ENCODE data around the gene NENF. TPM values are rescaled to one million over a fixed set of nuclear protein-coding genes. Genes with fewer than 3 reads are reported as not detected.

The NENF gene
- total RNA-seq, 1 experiment from 2014 or later: 51.0 TPM

DNA sequence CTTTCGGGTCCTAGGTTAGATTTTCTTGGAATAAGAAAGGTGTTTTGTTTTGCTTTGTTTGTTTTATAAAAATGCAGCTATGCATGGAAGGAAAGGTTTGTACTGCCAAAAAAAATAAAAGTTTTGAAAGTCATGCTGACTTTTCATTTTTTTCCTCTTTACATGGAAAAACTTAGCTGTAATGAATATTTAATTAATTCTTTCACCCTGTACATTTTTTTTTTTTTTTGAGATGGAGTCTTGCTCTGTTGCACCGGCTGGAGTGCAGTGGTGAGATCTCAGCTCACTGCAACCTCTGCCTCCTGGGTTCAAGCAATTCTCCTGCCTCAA is 48.7 kb downstream of the NENF start:
- no peaks in the 10 kb centered on the region for H3K27me3 ChIP-seq (replicated peaks; ENCODE audit: insufficient read depth, low read depth, low read length, poor library complexity)
- TF ChIP-seq, protein P1, sequence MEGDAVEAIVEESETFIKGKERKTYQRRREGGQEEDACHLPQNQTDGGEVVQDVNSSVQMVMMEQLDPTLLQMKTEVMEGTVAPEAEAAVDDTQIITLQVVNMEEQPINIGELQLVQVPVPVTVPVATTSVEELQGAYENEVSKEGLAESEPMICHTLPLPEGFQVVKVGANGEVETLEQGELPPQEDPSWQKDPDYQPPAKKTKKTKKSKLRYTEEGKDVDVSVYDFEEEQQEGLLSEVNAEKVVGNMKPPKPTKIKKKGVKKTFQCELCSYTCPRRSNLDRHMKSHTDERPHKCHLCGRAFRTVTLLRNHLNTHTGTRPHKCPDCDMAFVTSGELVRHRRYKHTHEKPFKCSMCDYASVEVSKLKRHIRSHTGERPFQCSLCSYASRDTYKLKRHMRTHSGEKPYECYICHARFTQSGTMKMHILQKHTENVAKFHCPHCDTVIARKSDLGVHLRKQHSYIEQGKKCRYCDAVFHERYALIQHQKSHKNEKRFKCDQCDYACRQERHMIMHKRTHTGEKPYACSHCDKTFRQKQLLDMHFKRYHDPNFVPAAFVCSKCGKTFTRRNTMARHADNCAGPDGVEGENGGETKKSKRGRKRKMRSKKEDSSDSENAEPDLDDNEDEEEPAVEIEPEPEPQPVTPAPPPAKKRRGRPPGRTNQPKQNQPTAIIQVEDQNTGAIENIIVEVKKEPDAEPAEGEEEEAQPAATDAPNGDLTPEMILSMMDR (conservative IDR thresholded peaks at IDR 0.05; ENCODE audit: low read depth, low read length): no peak
- no peak for TF ChIP-seq EZH2 (IDR thresholded peaks at IDR 0.05; ENCODE audit: borderline replicate concordance, low read depth, low read length, poor library complexity, severe bottlenecking)
- no TSS peak for BruUV-seq (replicated peaks)
- no peaks in the 10 kb centered on the region for H3K9me3 ChIP-seq (ENCODE audit: low read depth, low read length, poor library complexity, severe bottlenecking)
- ChIA-PET POLR2A (ENCODE audit: low non-redundant PET) (no interaction called here), CTCF (no interaction called here)
- no peak for DNase-seq (ENCODE audit: low spot score)
- no peaks in the 10 kb centered on the region for H3K36me3 ChIP-seq (ENCODE audit: insufficient read depth, low read length, poor library complexity, severe bottlenecking)
- H3K4me1 ChIP-seq (ENCODE audit: insufficient read depth, low read length, poor library complexity, severe bottlenecking): no peaks in the 10 kb centered on the region
- intact Hi-C loops (cut with micrococcal nuclease; ENCODE audit: unreplicated experiment): no loop called here
- H3K4me3 ChIP-seq (ENCODE audit: low read depth, low read length, poor library complexity, severe bottlenecking): no peak overlapping the region
- H3K27ac ChIP-seq (ENCODE audit: low read depth, low read length, poor library complexity, severe bottlenecking): no peak overlapping the region

DNA sequence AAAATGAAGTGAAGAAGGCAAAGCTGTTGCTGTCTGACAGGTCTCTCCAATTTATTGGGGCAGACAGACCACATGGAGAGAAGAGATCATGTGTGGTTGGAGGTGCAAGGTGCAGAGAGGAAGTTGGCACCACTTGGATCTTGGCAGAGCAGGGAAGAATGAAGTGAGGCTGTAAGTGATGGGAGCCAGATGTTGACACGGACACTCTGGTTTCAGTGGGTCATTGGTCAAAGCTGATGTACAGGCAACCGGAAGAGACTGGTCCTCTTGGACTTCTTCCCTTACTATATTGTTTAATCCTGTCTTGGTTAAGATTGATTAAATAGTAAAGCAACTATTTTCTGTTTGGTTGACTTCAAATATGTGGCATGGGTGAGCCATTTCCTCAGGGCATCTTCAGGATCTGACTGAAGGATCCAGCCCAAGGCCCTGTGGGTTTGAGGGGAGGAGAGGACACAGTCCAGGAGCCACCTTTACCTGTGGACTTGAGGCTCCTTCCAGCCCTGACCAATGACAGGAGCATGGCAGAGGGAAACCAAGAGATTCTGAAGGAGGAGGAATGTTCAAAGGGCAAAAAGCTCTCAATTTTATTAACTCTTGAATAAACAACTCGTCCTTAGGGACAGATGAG is 49.4 kb downstream of the NENF start:
- Histone ChIP-seq H3K36me3 (ENCODE audit: insufficient read depth, low read length, poor library complexity, severe bottlenecking) (no peaks in the 10 kb centered on the region), H3K4me1 (ENCODE audit: insufficient read depth, low read length, poor library complexity, severe bottlenecking) (no peaks in the 10 kb centered on the region), H3K27ac (ENCODE audit: low read depth, low read length, poor library complexity, severe bottlenecking) (no peak overlapping the region), H3K27me3 (replicated peaks; ENCODE audit: insufficient read depth, low read depth, low read length, poor library complexity) (no peaks in the 10 kb centered on the region), H3K9me3 (ENCODE audit: low read depth, low read length, poor library complexity, severe bottlenecking) (no peaks in the 10 kb centered on the region), H3K4me3 (ENCODE audit: low read depth, low read length, poor library complexity, severe bottlenecking) (no peak overlapping the region)
- no peak for TF ChIP-seq EZH2 (IDR thresholded peaks at IDR 0.05; ENCODE audit: borderline replicate concordance, low read depth, low read length, poor library complexity, severe bottlenecking)
- TF ChIP-seq, protein P1 (conservative IDR thresholded peaks at IDR 0.05; ENCODE audit: low read depth, low read length): no peak
- no TSS peak for BruUV-seq (replicated peaks)
- no peak for DNase-seq (ENCODE audit: low spot score)
- ChIA-PET CTCF (no interaction called here), POLR2A (ENCODE audit: low non-redundant PET) (no interaction called here)
- intact Hi-C loops (cut with micrococcal nuclease; ENCODE audit: unreplicated experiment): no loop called here

DNA sequence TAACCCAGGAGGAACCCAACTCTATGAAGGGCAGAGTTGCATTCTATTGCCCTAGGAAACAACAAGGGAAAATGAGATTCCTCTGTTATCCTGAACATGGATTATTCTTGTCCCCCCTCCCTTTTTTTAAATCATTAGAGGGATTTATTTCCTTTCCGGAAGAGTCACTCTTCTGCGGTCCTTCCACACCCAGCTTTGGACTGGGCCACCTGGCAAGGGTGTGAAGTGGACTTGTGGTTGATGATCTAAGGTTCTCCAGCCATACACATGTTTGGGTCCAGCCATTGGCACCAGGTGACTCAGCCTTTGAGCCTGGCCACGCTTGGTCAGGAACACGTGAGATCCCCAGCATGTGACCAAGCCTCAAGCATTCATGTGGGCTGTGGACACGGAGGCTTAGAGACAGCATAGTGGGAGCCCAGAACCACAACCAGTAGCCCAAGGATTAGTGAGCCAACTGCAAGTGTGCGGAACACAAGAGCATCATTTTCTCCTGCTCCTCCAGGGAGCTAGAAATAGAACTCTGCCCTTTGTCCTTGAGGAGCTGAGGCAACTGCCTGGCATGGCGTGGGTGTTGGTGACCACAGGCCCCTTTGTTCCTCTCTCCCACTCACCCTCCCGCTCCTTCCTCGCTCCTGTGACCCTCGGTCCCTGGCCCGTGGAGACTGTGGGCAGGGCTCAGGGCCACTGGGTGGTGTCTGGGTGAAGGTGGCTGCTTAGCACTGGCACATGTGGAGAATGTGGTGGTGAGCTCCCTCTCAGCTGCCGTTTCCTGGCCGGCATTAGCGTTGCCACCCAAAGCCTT is 50.1 kb downstream of the NENF start:
- no peaks in the 10 kb centered on the region for H3K27me3 ChIP-seq (replicated peaks; ENCODE audit: insufficient read depth, low read depth, low read length, poor library complexity)
- ChIA-PET POLR2A (ENCODE audit: low non-redundant PET) (no interaction called here), CTCF (no interaction called here)
- TF ChIP-seq EZH2 (IDR thresholded peaks at IDR 0.05; ENCODE audit: borderline replicate concordance, low read depth, low read length, poor library complexity, severe bottlenecking): no peak
- TF ChIP-seq, protein P1 (conservative IDR thresholded peaks at IDR 0.05; ENCODE audit: low read depth, low read length): no peak
- no peak overlapping the region for H3K27ac ChIP-seq (ENCODE audit: low read depth, low read length, poor library complexity, severe bottlenecking)
- H3K9me3 ChIP-seq (ENCODE audit: low read depth, low read length, poor library complexity, severe bottlenecking): no peaks in the 10 kb centered on the region
- no peak for DNase-seq (ENCODE audit: low spot score)
- H3K36me3 ChIP-seq (ENCODE audit: insufficient read depth, low read length, poor library complexity, severe bottlenecking): no peaks in the 10 kb centered on the region
- intact Hi-C loops (cut with micrococcal nuclease; ENCODE audit: unreplicated experiment): no loop called here
- no peak overlapping the region for H3K4me3 ChIP-seq (ENCODE audit: low read depth, low read length, poor library complexity, severe bottlenecking)
- BruUV-seq (replicated peaks): no TSS peak
- no peaks in the 10 kb centered on the region for H3K4me1 ChIP-seq (ENCODE audit: insufficient read depth, low read length, poor library complexity, severe bottlenecking)
